Stimulated activated CD4-positive, alpha-beta T cell treated with anti-CD3 and anti-CD28 coated beads, Interleukin-15, amount 100 ng/mL, for 1 hour (primary cell): ENCODE data around the gene AFAP1.

Experiments used
- DNase-seq, 2 donors: peaks; one replicate each; pipeline ENCODE4 v3.0.0-alpha.2; 2020; ENCODE audit warnings: low read depth in 1 of 2, low spot score in 1 of 2

The AFAP1 gene

DNA sequence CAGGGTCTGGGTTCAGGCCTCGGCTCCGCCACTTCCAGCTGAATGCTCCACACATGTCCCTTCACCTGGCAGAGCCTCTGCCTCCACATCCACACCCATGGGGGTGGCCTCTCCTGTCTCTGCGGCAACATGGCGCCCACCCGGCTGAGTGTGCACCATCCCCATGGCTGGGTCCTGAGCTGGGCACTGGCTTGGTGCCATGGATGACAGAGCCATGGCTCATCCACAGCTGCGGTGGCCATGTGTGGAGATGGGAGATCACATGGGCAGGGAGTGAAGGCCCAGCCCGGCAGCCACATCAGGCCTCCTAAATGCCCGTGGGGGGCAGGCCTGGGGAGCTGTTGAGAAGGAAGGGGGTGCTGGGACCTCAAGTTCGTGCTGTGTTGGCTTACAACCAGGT lies 213.7 kb downstream of the AFAP1 start:
- no peak for DNase-seq

DNA sequence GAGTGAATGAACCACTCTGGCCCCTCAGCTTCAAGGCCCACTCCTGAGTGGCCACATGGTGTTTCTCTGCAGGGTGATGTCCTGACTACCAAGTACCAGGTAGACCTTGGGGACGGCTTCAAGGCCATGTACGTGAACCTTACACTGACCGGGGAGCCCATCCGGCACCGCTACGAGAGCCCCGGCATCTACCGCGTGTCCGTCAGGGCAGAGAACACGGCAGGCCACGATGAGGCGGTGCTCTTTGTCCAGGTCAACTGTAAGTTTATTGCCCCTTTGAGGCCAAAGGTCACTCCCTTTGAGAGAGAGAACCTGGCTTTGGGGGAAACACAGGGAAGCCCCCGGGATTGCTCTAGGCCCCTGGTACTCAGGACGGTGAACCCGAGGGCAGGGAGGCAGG lies 216.0 kb downstream of the AFAP1 start:
- DNase-seq: no peak

DNA sequence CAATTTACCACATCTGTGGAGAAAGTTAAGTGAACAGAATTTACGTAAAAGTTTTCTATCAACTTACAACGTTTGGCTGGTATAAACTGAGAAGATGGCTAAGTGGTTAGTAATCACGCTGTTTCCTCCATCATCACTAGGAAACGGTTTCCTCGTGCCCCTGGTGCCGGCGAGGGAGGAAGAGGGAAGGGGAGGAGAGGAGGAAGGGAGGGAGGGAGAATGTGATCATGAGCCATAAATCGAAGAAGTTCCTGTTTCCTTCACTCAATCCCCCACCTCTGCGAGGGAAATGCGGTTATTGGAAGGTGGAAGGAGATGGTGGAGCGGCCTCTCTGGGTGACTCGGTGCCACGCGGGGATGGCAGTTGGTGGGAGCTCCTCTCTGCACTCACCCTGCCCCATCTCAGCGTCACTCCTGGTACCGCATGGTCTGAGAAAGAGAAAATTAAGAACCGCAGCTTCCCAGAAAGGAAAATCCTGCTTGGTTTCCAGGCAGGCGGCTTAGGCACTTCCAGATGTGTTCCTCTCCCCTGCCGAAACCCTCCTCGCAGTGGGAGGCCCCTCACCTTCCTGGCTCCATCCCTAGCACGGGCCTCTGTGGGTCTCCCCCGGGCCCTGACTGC lies 216.8 kb downstream of the AFAP1 start:
- DNase-seq: no peak

DNA sequence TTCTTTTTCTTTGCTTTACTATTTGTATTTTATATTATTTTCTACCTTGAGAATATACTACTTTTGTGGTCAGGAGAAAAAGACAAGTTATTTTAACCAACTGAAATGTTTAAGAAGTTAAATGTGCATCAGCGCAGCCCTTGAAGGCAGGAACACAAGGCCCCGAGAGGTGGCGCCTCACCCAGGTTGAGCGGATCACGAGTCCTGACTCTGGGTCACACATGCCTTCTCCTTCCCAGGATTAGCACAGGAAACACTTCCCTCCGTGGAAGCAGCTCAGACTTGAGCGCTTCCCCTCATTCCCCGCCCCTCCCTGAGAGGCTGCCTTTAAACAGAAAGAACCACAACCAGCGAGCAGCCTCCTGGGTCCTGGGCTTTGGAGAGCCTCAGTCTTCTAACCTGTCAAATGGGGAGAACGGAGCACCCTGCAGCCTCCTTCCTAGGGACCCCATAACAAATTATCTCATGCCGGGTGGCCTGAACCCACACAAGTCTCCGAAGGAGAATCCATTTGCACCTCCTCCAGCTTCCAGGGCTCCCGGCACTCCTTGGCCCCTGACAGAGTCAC lies 217.6 kb downstream of the AFAP1 start:
- DNase-seq: no peak

DNA sequence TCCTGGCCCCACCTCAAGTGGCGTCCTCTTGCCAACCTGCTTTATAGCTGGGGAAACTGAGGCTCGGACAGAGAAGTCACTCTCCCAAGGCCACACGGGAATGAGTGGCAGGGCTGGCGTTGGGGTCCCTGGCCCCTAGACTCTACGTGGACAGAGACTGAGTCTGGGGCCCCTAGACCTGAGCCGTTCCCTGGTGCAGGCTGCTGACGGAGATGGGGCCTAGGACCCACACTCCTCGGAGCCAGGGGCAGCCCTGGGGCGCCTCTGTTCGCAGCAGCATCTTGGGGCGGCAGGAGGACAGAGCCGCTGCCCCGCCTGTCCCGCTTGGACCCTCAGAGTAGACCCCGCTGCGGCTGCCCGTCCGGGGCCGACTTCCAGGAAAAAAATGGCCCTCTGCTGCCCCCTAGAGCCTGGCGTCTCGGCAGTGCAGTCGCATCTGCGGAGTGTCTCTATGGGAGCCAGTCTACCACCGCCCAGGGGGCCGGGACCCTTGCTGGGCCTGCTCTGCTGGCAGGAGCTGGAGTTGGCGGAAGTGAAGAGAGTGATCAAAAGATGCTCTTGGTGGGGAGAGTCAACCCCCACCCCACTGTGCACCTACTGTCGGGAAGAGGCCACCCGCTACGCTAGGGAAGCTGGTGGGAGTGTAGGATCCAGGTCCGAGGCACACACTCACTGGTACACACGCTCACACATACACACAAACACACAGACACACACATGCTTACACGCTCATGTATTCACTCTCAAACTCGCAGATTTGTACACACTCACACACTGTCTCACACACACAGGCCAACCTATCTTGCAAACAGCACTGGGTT lies 220.1 kb downstream of the AFAP1 start:
- DNase-seq: peak; percentile 10 to 55

DNA sequence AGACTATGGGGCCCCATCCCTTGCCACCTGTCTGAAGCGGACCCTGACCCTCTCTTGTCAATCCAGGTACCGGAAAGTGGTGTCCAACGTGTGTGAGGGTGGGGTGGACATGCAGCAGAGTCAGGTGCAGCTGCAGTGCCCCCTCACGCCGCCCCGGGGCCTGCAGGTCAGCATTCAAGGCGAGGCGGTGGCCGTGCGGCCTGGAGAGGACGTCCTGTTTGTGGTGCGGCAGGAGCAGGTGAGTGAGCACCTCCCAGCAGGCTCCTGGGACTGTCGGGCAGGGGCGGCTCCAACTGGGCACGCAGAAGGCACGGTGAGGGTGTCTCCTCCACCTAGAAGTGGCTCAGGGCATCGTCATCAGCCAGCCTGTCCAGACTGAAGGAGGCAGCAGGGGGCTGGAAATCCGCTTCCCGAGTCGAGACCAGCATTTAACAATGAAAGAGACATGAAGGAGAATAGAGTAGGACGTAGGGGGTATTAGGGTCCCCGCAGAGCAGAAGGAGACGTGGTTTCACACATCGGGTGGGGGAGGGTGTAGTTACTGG lies 221.6 kb downstream of the AFAP1 start:
- DNase-seq: no peak

DNA sequence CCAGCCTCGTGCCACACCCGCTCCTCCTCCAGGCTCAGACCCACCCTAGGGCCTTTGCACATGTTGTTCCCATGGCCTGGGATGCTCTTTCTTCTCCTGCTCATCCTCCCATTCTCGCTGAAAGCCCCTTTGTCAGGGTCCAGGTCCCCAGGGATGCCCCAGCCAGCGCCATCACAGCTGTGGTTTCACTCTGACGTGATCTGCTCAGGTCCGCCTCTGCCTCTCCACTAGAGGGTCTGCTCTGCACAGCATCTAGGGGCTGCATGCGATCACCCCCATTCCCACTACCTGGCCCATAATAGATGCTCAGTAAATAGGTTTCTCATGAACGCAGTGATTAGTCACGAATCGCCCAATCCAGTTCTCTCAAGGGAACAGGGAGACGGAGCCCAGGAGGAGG lies 222.5 kb downstream of the AFAP1 start:
- no peak for DNase-seq

DNA sequence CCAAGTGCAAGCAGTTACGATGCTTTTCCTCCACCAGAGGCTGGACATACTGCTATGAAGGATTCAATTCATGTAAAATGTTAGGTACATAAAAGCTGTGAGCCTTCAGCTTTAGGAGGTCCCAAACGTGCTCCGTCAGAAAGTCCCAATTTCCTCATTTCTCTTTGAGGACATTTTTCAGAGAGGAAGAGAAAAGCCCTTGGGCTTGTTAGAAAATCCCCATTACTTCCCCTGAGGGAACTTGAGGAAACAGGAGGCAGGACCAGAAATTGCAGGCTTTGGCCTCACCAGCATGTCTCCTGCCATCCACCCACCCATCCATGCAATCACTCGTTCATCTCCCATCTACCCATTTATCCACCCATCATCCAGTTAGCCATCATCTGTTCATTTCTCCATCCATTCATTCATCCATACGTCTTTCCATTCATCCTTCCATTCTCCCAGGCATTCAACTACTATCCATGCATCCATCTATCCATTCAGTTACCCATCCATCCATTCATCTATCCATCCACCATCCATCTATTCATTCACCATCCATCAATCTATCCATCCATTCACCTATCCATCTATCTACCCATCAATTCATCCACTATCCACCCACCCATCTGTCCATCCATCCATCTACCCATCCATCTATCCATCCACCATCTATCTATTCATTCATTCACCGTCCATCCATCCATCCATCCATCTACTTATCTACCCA lies 223.5 kb downstream of the AFAP1 start:
- DNase-seq: no peak

DNA sequence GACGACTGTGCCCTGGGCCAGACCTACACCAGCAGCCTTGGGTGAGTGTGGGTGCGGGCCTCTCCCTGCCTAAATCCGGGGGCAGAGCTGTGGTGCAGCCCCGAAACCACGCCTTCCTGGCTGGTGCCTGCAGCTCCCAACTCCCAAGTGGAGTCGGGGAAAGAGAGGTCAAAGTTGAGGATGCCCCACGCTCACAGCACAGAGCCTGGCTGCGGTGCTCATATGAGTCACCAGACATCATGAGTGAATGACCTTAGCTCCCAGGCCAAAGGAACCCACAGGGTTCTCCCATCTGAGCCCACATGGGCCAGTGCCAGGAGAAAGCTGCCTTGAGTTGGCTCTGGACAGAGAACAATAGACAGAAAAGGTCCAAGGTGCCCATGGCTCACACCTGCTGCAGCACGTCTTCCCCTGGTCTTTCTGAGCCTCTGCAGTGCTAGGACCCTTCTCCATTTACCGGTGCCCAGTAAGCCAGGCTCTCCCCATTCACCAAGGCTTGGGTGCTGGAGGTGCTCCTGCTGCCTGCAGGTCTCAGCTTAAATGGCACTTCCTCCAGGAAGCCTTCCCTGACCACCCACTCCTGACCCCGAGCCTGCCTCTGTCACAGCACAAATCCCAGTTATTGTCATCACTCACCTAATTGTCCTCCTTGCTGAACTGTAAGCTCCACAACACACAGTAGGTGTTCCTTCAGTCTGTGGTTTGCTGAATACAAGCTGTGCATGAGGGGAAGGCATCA lies 224.2 kb downstream of the AFAP1 start:
- no peak for DNase-seq

DNA sequence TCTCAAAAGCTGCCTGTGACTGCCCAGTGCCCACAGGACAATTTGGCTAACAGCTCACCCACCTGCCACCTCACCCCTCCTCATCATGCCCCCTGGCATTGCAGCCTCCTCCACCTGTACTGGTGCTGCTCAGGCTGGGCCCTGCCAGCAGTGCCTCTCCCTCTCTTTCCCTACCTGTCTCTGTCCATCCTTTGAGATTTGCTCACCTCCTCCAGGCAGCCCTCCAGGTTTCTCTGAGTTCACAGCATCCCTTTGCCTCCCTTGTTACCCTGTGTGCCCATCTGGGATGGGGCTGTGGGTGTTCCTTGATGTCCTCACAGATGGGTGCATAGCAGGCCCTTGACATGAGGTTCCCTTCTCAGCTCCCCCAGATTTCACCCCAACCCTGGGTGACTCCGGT lies 224.9 kb downstream of the AFAP1 start:
- DNase-seq: no peak

DNA sequence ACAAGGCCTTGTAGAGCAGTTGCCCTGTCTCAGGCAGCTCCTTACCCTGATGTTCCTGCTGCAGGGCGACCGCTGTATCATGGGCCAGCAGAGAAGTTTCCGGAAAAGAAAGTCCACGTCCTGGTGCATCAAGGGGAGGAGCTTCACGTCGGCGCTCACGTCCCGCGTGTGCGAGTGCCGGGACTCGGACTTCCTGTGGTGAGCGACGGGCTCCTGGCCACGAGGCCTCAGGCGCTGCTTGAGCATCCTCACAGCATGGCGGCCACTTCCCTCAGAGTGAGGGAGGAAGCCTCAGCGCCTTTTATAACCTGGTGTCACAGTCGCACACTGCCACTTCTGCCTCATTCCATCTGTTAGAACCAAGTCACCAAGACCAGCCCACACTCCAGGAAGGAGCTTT lies 225.5 kb downstream of the AFAP1 start:
- no peak for DNase-seq

DNA sequence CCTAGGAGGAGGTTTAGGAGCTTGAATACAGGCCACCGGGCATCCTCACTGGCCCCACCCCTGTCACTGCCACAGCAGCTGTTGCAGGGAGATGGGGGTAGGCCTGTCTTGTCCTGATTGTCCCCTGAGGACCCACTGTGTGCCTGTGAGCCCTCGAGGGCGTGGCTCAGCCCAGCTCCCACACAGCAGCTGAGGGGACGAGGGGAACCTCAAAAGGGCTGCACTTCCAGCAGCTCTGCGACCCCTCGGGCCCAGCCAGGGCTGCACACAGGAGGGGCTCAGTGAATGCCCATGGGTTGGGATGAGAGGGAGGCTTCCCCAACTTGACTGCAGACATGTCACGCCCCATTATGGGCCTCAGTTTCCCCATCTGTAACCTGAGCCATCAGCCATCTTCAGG lies 225.9 kb downstream of the AFAP1 start:
- DNase-seq: no peak

DNA sequence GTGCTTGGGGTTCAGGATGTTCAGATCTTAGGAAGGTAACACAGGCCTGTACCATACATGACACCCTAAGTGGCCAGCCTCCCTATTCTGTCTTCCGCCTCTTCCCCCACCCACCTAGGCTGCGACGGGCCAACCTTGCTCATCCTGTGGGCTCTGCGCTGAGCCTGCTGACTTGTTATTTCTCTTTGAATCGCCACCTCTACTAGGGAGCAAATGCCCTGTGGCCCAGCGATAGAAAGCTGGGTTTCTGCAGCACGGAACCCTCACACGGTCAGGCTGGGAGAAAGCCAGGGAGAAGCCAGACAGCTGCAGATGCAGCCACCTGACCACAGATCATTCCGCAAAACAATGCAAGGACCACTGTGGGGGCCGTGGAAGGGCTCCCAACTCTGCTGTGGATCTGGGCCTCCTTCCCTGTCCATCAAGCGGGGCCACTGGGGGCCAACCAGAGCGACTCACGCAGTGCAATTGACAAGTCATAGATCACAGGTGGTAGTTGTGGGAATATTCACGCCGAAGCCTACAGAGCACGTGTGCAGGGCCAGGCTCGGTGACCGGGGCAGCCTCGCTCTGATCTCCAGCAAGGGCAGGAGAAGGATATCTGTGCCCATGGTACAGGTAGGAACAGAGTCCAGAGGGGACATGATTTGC lies 227.5 kb downstream of the AFAP1 start:
- DNase-seq: no peak

DNA sequence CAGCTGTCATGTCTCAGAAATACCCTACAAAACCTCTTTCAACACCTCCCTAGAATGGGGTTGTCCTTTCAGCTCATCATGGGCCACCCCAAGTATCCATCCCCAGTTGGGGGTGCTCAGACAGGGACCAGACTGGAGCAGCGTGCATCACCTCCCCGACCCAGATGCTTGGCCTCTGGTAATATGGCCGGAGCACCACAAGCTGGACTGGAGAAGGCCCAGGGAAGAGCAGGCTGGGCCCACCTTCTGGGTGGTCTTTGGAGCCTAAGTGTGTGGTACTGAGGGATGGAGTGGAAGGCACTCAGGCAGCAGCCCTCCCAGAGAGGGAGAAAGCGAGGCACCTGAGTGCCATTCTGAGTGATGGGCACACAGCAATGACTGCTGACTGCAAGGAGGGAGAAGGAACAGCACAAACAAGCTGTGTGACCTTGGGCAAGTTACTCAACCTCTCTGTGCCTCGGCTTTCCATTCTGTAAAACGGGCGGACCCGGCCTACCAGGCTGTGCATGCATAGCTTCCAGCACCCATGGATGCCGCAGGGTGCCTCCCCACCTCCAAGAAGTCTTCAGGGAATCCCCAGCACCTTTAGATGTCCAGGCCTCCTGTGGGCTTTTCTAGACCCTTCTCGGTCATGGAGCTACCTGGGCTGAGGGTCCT lies 228.2 kb downstream of the AFAP1 start:
- no peak for DNase-seq

DNA sequence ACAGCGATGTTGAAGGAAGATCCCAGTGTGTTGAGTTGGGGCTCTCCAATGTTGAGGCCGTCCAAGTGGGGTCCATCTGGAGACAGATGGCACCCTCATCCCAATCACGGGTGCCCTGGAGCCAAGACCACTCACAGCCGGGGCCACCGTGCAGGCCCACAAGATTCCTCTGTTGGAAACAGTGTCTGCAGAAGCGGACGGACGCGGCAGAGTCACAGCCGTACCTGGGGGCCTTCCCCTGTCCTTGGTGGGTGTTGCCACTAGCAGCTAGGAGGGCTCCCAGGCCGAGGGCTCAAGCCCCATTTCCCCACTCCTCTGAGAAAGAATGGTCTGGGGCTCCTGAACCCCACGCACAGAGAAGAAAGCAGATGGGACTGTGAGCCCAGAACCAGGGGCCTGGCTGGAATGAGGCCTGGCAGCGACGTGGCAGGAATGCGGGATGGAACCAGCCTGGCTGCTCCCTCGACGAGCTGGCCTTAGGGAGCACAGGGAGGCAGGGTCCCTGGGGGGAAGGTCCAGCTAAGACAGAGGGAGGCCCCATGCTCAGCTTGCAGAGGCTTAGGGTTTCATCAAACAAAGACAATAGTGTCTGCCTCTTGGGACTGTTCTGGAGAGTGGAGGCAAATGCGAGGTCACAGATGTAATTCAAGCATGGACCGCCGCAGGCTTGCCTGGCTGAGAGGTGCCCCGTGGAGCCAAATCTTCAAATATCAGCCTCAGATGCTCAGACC lies 228.9 kb downstream of the AFAP1 start:
- no peak for DNase-seq

DNA sequence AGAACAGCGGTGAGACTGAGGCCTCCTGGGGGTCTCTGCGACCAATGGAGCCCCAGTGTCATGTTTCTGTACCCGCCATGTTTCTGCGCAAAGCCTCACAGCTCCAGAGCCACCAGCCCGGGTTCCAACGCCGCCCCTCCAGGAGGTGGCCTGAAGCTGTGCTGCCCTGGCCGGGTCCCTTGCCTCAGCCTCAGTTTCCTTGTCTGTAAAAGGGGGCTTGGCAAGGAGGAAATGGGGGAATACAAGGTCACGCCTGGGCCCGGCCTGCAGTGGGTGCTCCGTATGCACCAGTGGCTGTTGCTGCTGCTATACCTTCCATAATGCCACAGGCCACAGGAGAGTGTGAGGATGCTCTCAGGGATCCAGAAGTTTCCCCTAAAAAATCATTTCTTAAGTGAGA lies 229.5 kb downstream of the AFAP1 start:
- DNase-seq: no peak

DNA sequence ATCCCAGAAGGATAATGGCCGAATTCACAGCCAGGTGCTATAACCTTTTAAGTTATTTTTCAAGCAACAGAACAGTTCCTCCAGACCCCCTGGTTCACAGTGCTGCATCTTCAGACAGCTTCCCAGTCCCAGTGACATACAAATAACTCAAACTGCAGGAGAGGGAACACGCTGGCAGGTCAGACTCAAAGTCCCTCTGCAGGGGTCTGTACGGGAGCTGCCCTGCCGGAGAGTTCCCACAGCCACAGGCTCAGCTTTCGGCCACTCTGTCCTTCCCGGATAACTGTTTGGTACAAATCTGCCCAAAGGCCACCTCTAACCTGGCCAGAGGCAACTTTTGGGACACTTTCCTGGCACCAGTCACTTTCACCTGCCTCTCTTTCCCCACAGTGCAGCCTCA lies 230.2 kb downstream of the AFAP1 start:
- DNase-seq: no peak

DNA sequence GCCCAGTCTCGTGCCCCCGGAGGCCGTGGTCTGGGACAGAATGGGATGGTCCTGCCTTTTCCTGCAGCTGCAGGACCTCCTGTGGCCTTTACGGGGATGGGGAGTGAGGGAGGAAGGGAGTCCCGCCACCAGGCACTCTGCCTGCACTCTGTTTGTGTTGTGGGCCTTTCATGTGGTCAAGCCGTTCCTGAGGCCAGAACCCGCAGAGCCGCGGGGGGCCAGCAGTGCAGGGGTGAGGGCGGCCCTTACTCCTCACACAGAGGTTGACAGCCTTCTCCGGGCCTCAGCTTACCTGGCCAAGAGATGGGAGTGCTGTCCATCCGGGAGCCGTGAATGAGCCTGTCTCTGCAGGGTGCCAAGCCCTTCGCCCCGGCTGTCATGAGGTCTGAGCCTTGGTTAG lies 230.7 kb downstream of the AFAP1 start:
- DNase-seq: no peak
